Measurements from ENCODE around the gene CLTB. TPM values are rescaled to one million over a fixed set of nuclear protein-coding genes. Genes with fewer than 3 reads are reported as not detected.
"Not testable (repeated sequence)": the region's sequence is repeated elsewhere in the genome, so short reads cannot be mapped to it uniquely, and the experiment has no call there.

The CLTB gene
- polyA plus RNA-seq, 2 donors, result 517 to 730 TPM

GRCh38 chr5:176446884-176447590 lies 30.7 kb upstream of the CLTB start:
- Histone ChIP-seq H3K9me3 (ENCODE audit: control insufficient read depth in 2 of 2, insufficient read depth in 1 of 2, low read depth in 1 of 2, low read length in 1 of 2) (no peaks in the 10 kb centered on the region), H3K27me3 (ENCODE audit: control insufficient read depth in 1 of 2, insufficient read depth in 2 of 2, low read length in 2 of 2) (no peaks in the 10 kb centered on the region), H3K4me1 (ENCODE audit: control insufficient read depth in 2 of 2, insufficient read depth in 2 of 2, low read length in 1 of 2) (no peaks in the 10 kb centered on the region), H3K4me3 (ENCODE audit: low read depth in 1 of 2, low read length in 2 of 2) (peak overlapping the region; percentile 69 to 99), H3K36me3 (ENCODE audit: control insufficient read depth in 2 of 2, insufficient read depth in 2 of 2, low read length in 1 of 2) (no peaks in the 10 kb centered on the region), H3K27ac (ENCODE audit: low read depth in 2 of 2, low read length in 1 of 2) (peak overlapping the region; percentile 94 to 97)
- 13 to 15% methylated on average over 27 of the region's 27 CpGs for WGBS, 2 donors

- no peaks in the 10 kb centered on the region for H3K36me3 ChIP-seq (ENCODE audit: control insufficient read depth in 2 of 2, insufficient read depth in 2 of 2, low read length in 1 of 2)
- no peak overlapping the region for H3K27ac ChIP-seq (ENCODE audit: low read depth in 2 of 2, low read length in 1 of 2)
- no peaks in the 10 kb centered on the region for H3K4me1 ChIP-seq (ENCODE audit: control insufficient read depth in 2 of 2, insufficient read depth in 2 of 2, low read length in 1 of 2)
- H3K4me3 ChIP-seq (ENCODE audit: low read depth in 1 of 2, low read length in 2 of 2), result no peak overlapping the region
- H3K27me3 ChIP-seq (ENCODE audit: control insufficient read depth in 1 of 2, insufficient read depth in 2 of 2, low read length in 2 of 2), result no peaks in the 10 kb centered on the region
- no peaks in the 10 kb centered on the region for H3K9me3 ChIP-seq (ENCODE audit: control insufficient read depth in 2 of 2, insufficient read depth in 1 of 2, low read depth in 1 of 2, low read length in 1 of 2)
- WGBS, 2 donors, result 86 to 94% methylated on average over 9 of the region's 9 CpGs
Measured at GRCh38 chr5:176446028-176446665, 29.8 kb upstream of the CLTB start.

- Histone ChIP-seq H3K4me1 (ENCODE audit: control insufficient read depth in 2 of 2, insufficient read depth in 2 of 2, low read length in 1 of 2) (no peaks in the 10 kb centered on the region), H3K4me3 (ENCODE audit: low read depth in 1 of 2, low read length in 2 of 2) (no peak overlapping the region), H3K27ac (ENCODE audit: low read depth in 2 of 2, low read length in 1 of 2) (no peak overlapping the region), H3K36me3 (ENCODE audit: control insufficient read depth in 2 of 2, insufficient read depth in 2 of 2, low read length in 1 of 2) (no peaks in the 10 kb centered on the region), H3K9me3 (ENCODE audit: control insufficient read depth in 2 of 2, insufficient read depth in 1 of 2, low read depth in 1 of 2, low read length in 1 of 2) (no peaks in the 10 kb centered on the region), H3K27me3 (ENCODE audit: control insufficient read depth in 1 of 2, insufficient read depth in 2 of 2, low read length in 2 of 2) (no peaks in the 10 kb centered on the region)
- WGBS, 2 donors, result 83% methylated on average over 5 of the region's 5 CpGs
Measured at GRCh38 chr5:176444742-176445141, 28.4 kb upstream of the CLTB start.

GRCh38 chr5:176442911-176443310 lies 26.6 kb upstream of the CLTB start:
- not testable (repeated sequence) for H3K4me1 ChIP-seq (ENCODE audit: control insufficient read depth in 2 of 2, insufficient read depth in 2 of 2, low read length in 1 of 2); H3K27me3 ChIP-seq (ENCODE audit: control insufficient read depth in 1 of 2, insufficient read depth in 2 of 2, low read length in 2 of 2); H3K9me3 ChIP-seq (ENCODE audit: control insufficient read depth in 2 of 2, insufficient read depth in 1 of 2, low read depth in 1 of 2, low read length in 1 of 2); H3K4me3 ChIP-seq (ENCODE audit: low read depth in 1 of 2, low read length in 2 of 2); H3K36me3 ChIP-seq (ENCODE audit: control insufficient read depth in 2 of 2, insufficient read depth in 2 of 2, low read length in 1 of 2); H3K27ac ChIP-seq (ENCODE audit: low read depth in 2 of 2, low read length in 1 of 2)
- WGBS, 2 donors, result 61 to 73% methylated on average over 4 of the region's 4 CpGs

- Histone ChIP-seq H3K4me3 (ENCODE audit: low read depth in 1 of 2, low read length in 2 of 2) (no peak overlapping the region), H3K4me1 (ENCODE audit: control insufficient read depth in 2 of 2, insufficient read depth in 2 of 2, low read length in 1 of 2) (no peaks in the 10 kb centered on the region), H3K27ac (ENCODE audit: low read depth in 2 of 2, low read length in 1 of 2) (no peak overlapping the region), H3K27me3 (ENCODE audit: control insufficient read depth in 1 of 2, insufficient read depth in 2 of 2, low read length in 2 of 2) (no peaks in the 10 kb centered on the region), H3K36me3 (ENCODE audit: control insufficient read depth in 2 of 2, insufficient read depth in 2 of 2, low read length in 1 of 2) (no peaks in the 10 kb centered on the region), H3K9me3 (ENCODE audit: control insufficient read depth in 2 of 2, insufficient read depth in 1 of 2, low read depth in 1 of 2, low read length in 1 of 2) (no peaks in the 10 kb centered on the region)
- WGBS, 2 donors, result 27 to 29% methylated on average over 5 of the region's 5 CpGs
Measured at GRCh38 chr5:176441921-176442323, 25.6 kb upstream of the CLTB start.

- H3K36me3 ChIP-seq (ENCODE audit: control insufficient read depth in 2 of 2, insufficient read depth in 2 of 2, low read length in 1 of 2), result no peaks in the 10 kb centered on the region
- no peaks in the 10 kb centered on the region for H3K27me3 ChIP-seq (ENCODE audit: control insufficient read depth in 1 of 2, insufficient read depth in 2 of 2, low read length in 2 of 2)
- WGBS, 2 donors, result 69 to 71% methylated on average over 10 of the region's 10 CpGs
- no peak overlapping the region for H3K4me3 ChIP-seq (ENCODE audit: low read depth in 1 of 2, low read length in 2 of 2)
- no peak overlapping the region for H3K27ac ChIP-seq (ENCODE audit: low read depth in 2 of 2, low read length in 1 of 2)
- H3K4me1 ChIP-seq (ENCODE audit: control insufficient read depth in 2 of 2, insufficient read depth in 2 of 2, low read length in 1 of 2), result no peaks in the 10 kb centered on the region
- no peaks in the 10 kb centered on the region for H3K9me3 ChIP-seq (ENCODE audit: control insufficient read depth in 2 of 2, insufficient read depth in 1 of 2, low read depth in 1 of 2, low read length in 1 of 2)
Measured at GRCh38 chr5:176440927-176441706, 24.8 kb upstream of the CLTB start.

- no peaks in the 10 kb centered on the region for H3K27me3 ChIP-seq (ENCODE audit: control insufficient read depth in 1 of 2, insufficient read depth in 2 of 2, low read length in 2 of 2)
- H3K27ac ChIP-seq (ENCODE audit: low read depth in 2 of 2, low read length in 1 of 2), result no peak overlapping the region
- H3K4me1 ChIP-seq (ENCODE audit: control insufficient read depth in 2 of 2, insufficient read depth in 2 of 2, low read length in 1 of 2), result no peaks in the 10 kb centered on the region
- H3K36me3 ChIP-seq (ENCODE audit: control insufficient read depth in 2 of 2, insufficient read depth in 2 of 2, low read length in 1 of 2), result no peaks in the 10 kb centered on the region
- H3K4me3 ChIP-seq (ENCODE audit: low read depth in 1 of 2, low read length in 2 of 2), result no peak overlapping the region
- WGBS, 2 donors, result 78 to 83% methylated on average over 12 of the region's 12 CpGs
- no peaks in the 10 kb centered on the region for H3K9me3 ChIP-seq (ENCODE audit: control insufficient read depth in 2 of 2, insufficient read depth in 1 of 2, low read depth in 1 of 2, low read length in 1 of 2)
Measured at GRCh38 chr5:176438959-176439757, 22.8 kb upstream of the CLTB start.

- Histone ChIP-seq H3K27me3 (ENCODE audit: control insufficient read depth in 1 of 2, insufficient read depth in 2 of 2, low read length in 2 of 2) (no peaks in the 10 kb centered on the region), H3K4me3 (ENCODE audit: low read depth in 1 of 2, low read length in 2 of 2) (no peak overlapping the region), H3K9me3 (ENCODE audit: control insufficient read depth in 2 of 2, insufficient read depth in 1 of 2, low read depth in 1 of 2, low read length in 1 of 2) (no peaks in the 10 kb centered on the region), H3K27ac (ENCODE audit: low read depth in 2 of 2, low read length in 1 of 2) (no peak overlapping the region), H3K36me3 (ENCODE audit: control insufficient read depth in 2 of 2, insufficient read depth in 2 of 2, low read length in 1 of 2) (no peaks in the 10 kb centered on the region), H3K4me1 (ENCODE audit: control insufficient read depth in 2 of 2, insufficient read depth in 2 of 2, low read length in 1 of 2) (no peaks in the 10 kb centered on the region)
- WGBS, 2 donors, result 28% methylated on average over 5 of the region's 5 CpGs
Measured at GRCh38 chr5:176436656-176437055, 20.3 kb upstream of the CLTB start.

GRCh38 chr5:176432707-176433106 lies 16.4 kb upstream of the CLTB start:
- WGBS, 2 donors, result 92 to 93% methylated on average over 4 of the region's 5 CpGs
- no peak overlapping the region for H3K27ac ChIP-seq (ENCODE audit: low read depth in 2 of 2, low read length in 1 of 2)
- no peak overlapping the region for H3K4me3 ChIP-seq (ENCODE audit: low read depth in 1 of 2, low read length in 2 of 2)
- H3K9me3 ChIP-seq (ENCODE audit: control insufficient read depth in 2 of 2, insufficient read depth in 1 of 2, low read depth in 1 of 2, low read length in 1 of 2), result no peaks in the 10 kb centered on the region
- no peaks in the 10 kb centered on the region for H3K27me3 ChIP-seq (ENCODE audit: control insufficient read depth in 1 of 2, insufficient read depth in 2 of 2, low read length in 2 of 2)
- H3K36me3 ChIP-seq (ENCODE audit: control insufficient read depth in 2 of 2, insufficient read depth in 2 of 2, low read length in 1 of 2), result no peaks in the 10 kb centered on the region
- H3K4me1 ChIP-seq (ENCODE audit: control insufficient read depth in 2 of 2, insufficient read depth in 2 of 2, low read length in 1 of 2), result no peaks in the 10 kb centered on the region
